MCF 10A (cell line): ENCODE measurements around the gene COG5. TPM values are rescaled to one million over a fixed set of nuclear protein-coding genes. Genes with fewer than 3 reads are reported as not detected.
A peak's percentile ranks its signal among the peaks of the same experiment; 100 is the strongest.

Source experiments
- BruUV-seq: library from RNA; stranded (reverse); fragments of 400-500 nt; replicated peaks from 2 replicates; lab custom pipeline; 2021; lab: Mats Ljungman, UMichigan
- CTCF ChIA-PET: fragments of 300-600 bp; sonication (Branson Sonifier 250); formaldehyde crosslinking; extraction: SDS; loops from one replicate; lab custom pipeline; 2021; ENCODE audit warnings: antibody characterized with exemption, inconsistent platforms; lab: Yijun Ruan, JAX
- POLR2A ChIA-PET: fragments of 300-600, 350-650 bp; sonication (Branson Sonifier 250); formaldehyde crosslinking; extraction: SDS; loops from one replicate; lab custom pipeline; 2020; ENCODE audit warnings: antibody characterized with exemption, inconsistent platforms; lab: Yijun Ruan, JAX
- DNase-seq: peaks from one replicate; pipeline ENCODE4 v3.0.0-alpha.2; 2018; ENCODE audit not compliant: unreplicated experiment
- H3K27ac Mint-ChIP-seq: one replicate; pipeline ENCODE4 v1.8.0; 2022; ENCODE audit warnings: mild to moderate bottlenecking, low read depth, mixed read lengths; ENCODE audit not compliant: unreplicated experiment
- H3K27me3 Mint-ChIP-seq: one replicate; pipeline ENCODE4 v1.8.0; 2022; ENCODE audit warnings: mixed read lengths; ENCODE audit not compliant: insufficient read depth, unreplicated experiment
- H3K36me3 Mint-ChIP-seq: one replicate; pipeline ENCODE4 v1.8.0; 2022; ENCODE audit warnings: mild to moderate bottlenecking, moderate library complexity, mixed read lengths; ENCODE audit not compliant: insufficient read depth, unreplicated experiment
- H3K4me1 Mint-ChIP-seq: one replicate; pipeline ENCODE4 v1.8.0; 2022; ENCODE audit warnings: mixed read lengths; ENCODE audit not compliant: insufficient read depth, unreplicated experiment
- H3K4me3 Mint-ChIP-seq: one replicate; pipeline ENCODE4 v1.8.0; 2022; ENCODE audit warnings: mild to moderate bottlenecking, moderate library complexity, mixed read lengths; ENCODE audit not compliant: unreplicated experiment
- H3K9me3 Mint-ChIP-seq: one replicate; pipeline ENCODE4 v1.8.0; 2022; ENCODE audit warnings: mixed read lengths; ENCODE audit not compliant: unreplicated experiment
- CTCF ChIP-seq: fragments of 200-600 bp; IDR thresholded peaks from one replicate; pipeline ENCODE4 v1.8.0; 2022; ENCODE audit warnings: antibody characterized with exemption, mild to moderate bottlenecking; ENCODE audit not compliant: unreplicated experiment
- intact Hi-C: fragments of 100-400 bp; cut with micrococcal nuclease; formaldehyde crosslinking; loops from 2 replicates; pipeline ENCODE4 v1.14.1; 2022
- total RNA-seq: library from RNA; stranded (reverse); gene quantifications from 2 replicates; pipeline ENCODE4 v1.2.3, GENCODE V29; 2022

COG5 gene
- total RNA-seq, 1 experiment from 2014 or later, result 40.3 TPM

- BruUV-seq, result no TSS peak
- Mint-ChIP-seq H3K4me3 (no peak overlapping the region), H3K27ac (no peak overlapping the region), H3K27me3 (no peaks in the 10 kb centered on the region), H3K36me3 (no peaks in the 10 kb centered on the region), H3K4me1 (peaks cover 6% of the 10 kb centered on the region), H3K9me3 (no peaks in the 10 kb centered on the region)
- POLR2A ChIA-PET, result no interaction called here
- DNase-seq, result no peak
- intact Hi-C loops, result no loop called here
- no peak for TF ChIP-seq CTCF
- CTCF ChIA-PET, result interaction anchor here (0.6 kb wide), 1 partner anchor 112 kb away, joined by 4 read pairs; no protein-coding TSS in a partner anchor
These were observed 112.8 kb downstream of the COG5 start for GRCh38 chr7:107450970-107451369.

GRCh38 chr7:107446988-107447387 lies 116.7 kb downstream of the COG5 start:
- Mint-ChIP-seq H3K9me3 (no peaks in the 10 kb centered on the region), H3K36me3 (no peaks in the 10 kb centered on the region), H3K27me3 (no peaks in the 10 kb centered on the region), H3K27ac (no peak overlapping the region), H3K4me1 (peaks cover 6% of the 10 kb centered on the region), H3K4me3 (no peak overlapping the region)
- CTCF ChIA-PET, result interaction anchor here (0.7 kb wide), 1 partner anchor 258 kb away, joined by 3 read pairs; no protein-coding TSS in a partner anchor
- DNase-seq, result peak; percentile 33
- POLR2A ChIA-PET, result interaction anchor here (0.6 kb wide), 1 partner anchor 22 kb away, joined by 3 read pairs; no protein-coding TSS in a partner anchor
- intact Hi-C loops, result no loop called here
- BruUV-seq, result no TSS peak
- TF ChIP-seq CTCF, result no peak

- Mint-ChIP-seq H3K27me3 (no peaks in the 10 kb centered on the region), H3K36me3 (no peaks in the 10 kb centered on the region), H3K27ac (no peak overlapping the region), H3K9me3 (no peaks in the 10 kb centered on the region), H3K4me1 (peaks cover 9% of the 10 kb centered on the region), H3K4me3 (no peak overlapping the region)
- no TSS peak for BruUV-seq
- ChIA-PET POLR2A (no interaction called here), CTCF (interaction anchor here (0.7 kb wide), 1 partner anchor 257 kb away, joined by 3 read pairs; no protein-coding TSS in a partner anchor)
- TF ChIP-seq CTCF, result no peak
- intact Hi-C loops, result no loop called here
- DNase-seq, result peak; percentile 4
These were observed 117.2 kb downstream of the COG5 start for GRCh38 chr7:107446531-107446930.

GRCh38 chr7:107442678-107443077 lies 121.0 kb downstream of the COG5 start:
- Mint-ChIP-seq H3K27ac (no peak overlapping the region), H3K4me1 (peaks cover 12% of the 10 kb centered on the region), H3K36me3 (peaks cover 8% of the 10 kb centered on the region), H3K27me3 (no peaks in the 10 kb centered on the region), H3K9me3 (no peaks in the 10 kb centered on the region), H3K4me3 (no peak overlapping the region)
- intact Hi-C loops, result no loop called here
- CTCF ChIA-PET, result interaction anchor here (0.5 kb wide), 1 partner anchor 364 kb away, joined by 3 read pairs; no protein-coding TSS in a partner anchor
- no peak for TF ChIP-seq CTCF
- DNase-seq, result no peak
- POLR2A ChIA-PET, result interaction anchor here (1.0 kb wide), 1 partner anchor 14 kb away, joined by 4 read pairs; no protein-coding TSS in a partner anchor
- no TSS peak for BruUV-seq
